GM12875 (cell line): ENCODE data around the gene MORF4L1.

ENCODE experiments used
- H3K4me3 ChIP-seq: one replicate; pipeline ENCODE4 v1.5.1; 2011; ENCODE audit warnings: low read depth, low read length, control low read depth
- TF ChIP-seq, protein P1 (sequence below): IDR thresholded peaks from 2 replicates; pipeline ENCODE4 v1.5.1; 2011; ENCODE audit warnings: low read depth, mild to moderate bottlenecking, control low read depth, inconsistent platforms, low read length, moderate library complexity, borderline replicate concordance; ENCODE audit not compliant: insufficient read depth

MORF4L1 gene

DNA sequence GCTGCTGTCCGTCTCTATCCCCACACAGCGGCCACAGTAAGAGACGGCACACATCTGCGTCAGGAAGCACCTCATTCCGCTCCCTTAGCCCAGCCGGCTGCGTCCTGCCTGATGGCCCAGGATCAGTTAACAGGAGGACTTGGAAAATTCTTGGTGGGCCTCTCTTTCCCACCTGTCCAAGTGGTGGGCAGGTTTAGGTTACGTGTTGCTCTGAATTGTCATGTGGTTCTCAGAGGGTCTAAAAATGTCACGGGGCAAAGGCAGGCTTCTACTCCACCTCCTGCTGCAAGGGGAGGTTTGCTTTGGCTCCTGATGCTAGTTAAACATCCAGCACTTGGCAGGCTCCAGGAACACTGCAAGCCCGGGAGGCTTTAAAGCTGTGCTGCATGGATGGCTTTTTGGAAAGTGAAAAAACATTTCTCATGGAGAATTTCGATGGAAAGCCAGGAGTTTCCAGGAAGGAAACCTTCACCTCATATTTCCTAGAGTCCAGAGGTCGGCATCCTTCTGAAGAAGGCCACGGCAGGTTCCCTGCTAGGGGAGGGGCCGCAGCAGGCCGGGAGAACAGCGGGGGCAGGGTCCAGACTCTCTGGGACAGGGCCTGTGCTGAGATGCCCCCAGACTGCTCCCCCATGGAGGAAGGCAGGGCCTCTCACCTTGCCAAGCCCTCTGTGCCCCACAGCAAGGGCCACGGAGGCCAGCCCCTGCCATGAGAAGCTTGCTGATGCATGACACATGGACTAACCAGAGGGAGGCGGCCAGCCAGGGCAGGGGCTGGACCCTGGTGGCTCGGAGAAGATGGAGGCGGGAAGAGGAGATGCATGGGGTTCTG is 61.3 kb downstream of the MORF4L1 start:
- TF ChIP-seq, protein P1, sequence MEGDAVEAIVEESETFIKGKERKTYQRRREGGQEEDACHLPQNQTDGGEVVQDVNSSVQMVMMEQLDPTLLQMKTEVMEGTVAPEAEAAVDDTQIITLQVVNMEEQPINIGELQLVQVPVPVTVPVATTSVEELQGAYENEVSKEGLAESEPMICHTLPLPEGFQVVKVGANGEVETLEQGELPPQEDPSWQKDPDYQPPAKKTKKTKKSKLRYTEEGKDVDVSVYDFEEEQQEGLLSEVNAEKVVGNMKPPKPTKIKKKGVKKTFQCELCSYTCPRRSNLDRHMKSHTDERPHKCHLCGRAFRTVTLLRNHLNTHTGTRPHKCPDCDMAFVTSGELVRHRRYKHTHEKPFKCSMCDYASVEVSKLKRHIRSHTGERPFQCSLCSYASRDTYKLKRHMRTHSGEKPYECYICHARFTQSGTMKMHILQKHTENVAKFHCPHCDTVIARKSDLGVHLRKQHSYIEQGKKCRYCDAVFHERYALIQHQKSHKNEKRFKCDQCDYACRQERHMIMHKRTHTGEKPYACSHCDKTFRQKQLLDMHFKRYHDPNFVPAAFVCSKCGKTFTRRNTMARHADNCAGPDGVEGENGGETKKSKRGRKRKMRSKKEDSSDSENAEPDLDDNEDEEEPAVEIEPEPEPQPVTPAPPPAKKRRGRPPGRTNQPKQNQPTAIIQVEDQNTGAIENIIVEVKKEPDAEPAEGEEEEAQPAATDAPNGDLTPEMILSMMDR, result no peak

DNA sequence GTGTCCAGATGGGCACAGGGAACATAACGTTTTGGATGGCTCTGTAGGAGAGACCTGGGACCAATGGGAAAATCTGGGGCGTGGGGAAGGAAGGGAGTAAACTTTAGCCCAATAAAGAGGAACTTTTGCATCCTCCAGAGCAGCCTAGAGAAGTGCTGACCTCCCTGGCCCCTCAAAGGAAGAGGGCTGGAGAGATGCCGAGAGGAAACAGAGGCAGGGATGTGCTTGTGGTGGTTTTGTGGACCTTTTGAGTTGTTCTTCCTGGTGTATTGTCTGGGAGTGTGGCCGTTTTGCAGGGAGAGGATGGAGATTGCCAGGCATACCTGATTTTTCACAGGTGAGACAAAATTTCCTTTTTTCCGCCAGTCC is 61.9 kb downstream of the MORF4L1 start:
- no peak overlapping the region for H3K4me3 ChIP-seq
- TF ChIP-seq, protein P1, result no peak

More for the DNA sequence above, 61.3 kb downstream of the MORF4L1 start:
- H3K4me3 ChIP-seq, result no peak overlapping the region

DNA sequence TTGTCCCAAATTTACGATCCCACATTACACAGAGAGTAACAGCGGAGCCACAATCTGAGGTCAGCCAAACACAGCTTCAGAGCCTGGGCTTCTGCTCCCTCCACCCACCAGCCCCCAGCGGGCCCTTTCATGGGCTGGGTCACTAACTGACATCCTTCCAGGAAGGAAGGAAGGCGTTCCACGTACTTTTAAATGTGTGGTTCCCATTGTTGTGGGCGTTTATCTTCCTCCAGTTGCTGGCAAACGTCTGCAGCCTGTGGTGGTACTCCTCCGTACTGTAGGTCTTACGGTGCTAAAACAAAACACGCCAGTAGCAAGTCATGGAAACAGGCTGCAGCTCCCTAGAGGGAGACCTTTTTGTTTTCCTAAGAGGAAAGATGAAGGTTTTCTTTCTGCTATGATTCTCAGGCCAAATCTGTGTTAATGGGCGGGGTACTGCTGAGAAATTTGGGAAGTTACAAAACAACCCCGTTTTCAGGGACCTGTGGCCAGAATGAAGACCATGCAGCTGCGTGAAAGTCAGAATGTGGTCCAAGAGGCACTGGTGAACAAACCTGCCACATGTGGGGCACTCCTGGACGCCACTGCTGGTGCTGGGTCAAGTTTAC is 64.5 kb downstream of the MORF4L1 start:
- TF ChIP-seq, protein P1, result no peak
- H3K4me3 ChIP-seq, result no peak overlapping the region

DNA sequence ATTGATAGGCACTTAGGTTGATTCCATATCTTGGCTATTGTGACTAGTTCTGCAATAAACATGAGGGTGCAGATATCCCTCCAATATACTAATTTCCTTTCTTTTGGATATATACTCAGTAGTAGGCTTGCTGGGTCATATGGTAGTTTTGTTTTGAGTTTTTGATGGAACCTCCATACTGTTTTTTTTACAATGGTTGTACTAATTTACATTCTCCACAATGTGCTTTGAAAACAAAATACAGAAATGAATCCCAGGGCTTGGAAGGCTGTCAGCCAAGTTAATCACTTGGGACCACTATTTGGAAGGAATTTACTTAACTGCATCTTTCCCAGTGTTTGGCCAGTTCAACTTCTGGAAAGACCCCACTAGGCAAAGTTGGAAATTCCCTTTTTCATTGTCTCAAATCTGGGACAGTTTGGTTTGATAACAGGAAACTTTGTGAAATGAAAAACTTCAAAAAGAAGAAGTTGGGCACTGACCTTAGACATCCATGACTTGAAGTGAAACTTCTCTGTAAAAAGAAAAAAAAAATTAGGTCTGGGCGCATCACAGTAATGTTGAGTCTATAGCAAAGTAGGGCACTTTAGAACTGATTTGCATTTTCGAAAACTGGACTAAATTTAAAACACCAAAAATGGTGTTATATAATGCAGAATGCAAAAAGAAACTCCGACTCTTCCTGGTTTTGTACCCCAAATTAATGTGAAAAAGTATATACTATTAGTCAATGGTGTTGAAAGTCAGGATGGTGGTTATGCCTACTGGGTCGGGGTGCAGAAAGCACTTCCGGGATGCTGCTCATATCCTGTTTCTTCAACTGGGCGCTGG is 66.2 kb downstream of the MORF4L1 start:
- TF ChIP-seq, protein P1, result no peak
- H3K4me3 ChIP-seq, result no peak overlapping the region

DNA sequence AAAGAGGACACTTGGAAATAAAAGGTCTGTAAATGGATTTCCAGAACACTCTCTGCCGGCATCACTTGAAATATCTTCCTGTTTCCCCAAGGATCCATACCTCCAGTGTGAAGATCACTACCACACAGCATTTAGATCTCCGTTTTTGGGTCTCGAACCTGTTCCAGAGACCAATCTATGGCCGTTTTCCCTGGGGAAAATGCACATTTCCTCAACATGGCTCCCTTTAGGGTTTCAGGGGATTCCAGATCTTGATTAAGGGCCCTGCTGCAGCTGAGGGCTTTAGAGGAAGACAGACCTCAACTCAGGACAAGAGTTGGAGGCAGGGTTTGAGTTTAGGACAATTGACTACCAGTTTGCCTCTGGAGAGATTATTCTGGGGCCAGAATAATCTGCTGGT is 70.1 kb downstream of the MORF4L1 start:
- peak overlapping the region; percentile 99 for H3K4me3 ChIP-seq
- TF ChIP-seq, protein P1, result no peak

DNA sequence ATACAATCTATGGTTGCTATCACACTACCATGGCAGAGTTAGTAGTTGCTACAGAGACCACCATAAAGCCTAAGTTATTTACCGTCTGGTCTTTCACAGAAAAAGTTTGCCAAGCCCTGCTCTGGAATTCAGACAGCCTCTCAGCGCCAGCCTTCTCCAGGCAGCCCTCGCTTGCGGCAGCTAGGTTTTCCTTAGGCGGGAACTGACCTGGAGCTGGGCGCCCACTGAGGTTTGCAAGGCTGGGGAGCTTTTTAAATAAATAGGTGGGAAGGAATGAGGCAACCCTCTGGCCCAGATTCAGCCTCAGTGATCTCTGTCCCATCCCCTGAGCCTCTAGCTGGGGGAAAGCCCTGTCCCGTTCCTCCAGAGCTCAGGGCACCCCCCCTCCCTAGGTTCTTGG is 71.0 kb downstream of the MORF4L1 start:
- H3K4me3 ChIP-seq, result peak overlapping the region; percentile 99
- TF ChIP-seq, protein P1, result no peak
